ENCODE data around the gene AKR1B1. TPM values are rescaled to one million over a fixed set of nuclear protein-coding genes. Genes with fewer than 3 reads are reported as not detected.

The AKR1B1 gene
- total RNA-seq, 1 donor from 2014 or later = 52.8 TPM

DNA sequence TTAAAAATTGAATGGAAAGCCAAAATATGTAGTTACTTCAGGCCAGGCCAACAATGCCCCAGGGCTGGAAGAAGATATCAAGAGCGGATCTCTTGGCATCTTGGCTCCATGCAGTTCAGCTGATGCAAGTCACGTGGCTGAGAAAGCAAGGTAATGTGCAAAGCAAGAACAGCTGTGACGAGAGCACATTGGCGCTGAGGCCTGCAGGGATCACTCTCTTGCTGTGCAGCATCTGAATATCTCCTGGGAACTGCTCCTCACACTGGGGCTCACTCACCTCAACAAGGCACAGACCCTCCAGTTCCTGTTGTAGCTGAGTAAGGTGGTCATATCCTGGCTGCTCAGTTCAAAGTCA, 14.0 kb downstream of the AKR1B1 start:
- H3K4me1 Mint-ChIP-seq (ENCODE audit: unreplicated experiment) = peaks cover 4% of the 10 kb centered on the region
- peaks cover 43% of the 10 kb centered on the region for H3K36me3 Mint-ChIP-seq (ENCODE audit: low read depth, unreplicated experiment)
- H3K27ac Mint-ChIP-seq (ENCODE audit: unreplicated experiment) = no peak overlapping the region
- no peak for DNase-seq (ENCODE audit: low spot score)
- H3K9me3 Mint-ChIP-seq (ENCODE audit: unreplicated experiment) = no peaks in the 10 kb centered on the region
- TF ChIP-seq, protein P1, sequence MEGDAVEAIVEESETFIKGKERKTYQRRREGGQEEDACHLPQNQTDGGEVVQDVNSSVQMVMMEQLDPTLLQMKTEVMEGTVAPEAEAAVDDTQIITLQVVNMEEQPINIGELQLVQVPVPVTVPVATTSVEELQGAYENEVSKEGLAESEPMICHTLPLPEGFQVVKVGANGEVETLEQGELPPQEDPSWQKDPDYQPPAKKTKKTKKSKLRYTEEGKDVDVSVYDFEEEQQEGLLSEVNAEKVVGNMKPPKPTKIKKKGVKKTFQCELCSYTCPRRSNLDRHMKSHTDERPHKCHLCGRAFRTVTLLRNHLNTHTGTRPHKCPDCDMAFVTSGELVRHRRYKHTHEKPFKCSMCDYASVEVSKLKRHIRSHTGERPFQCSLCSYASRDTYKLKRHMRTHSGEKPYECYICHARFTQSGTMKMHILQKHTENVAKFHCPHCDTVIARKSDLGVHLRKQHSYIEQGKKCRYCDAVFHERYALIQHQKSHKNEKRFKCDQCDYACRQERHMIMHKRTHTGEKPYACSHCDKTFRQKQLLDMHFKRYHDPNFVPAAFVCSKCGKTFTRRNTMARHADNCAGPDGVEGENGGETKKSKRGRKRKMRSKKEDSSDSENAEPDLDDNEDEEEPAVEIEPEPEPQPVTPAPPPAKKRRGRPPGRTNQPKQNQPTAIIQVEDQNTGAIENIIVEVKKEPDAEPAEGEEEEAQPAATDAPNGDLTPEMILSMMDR (IDR thresholded peaks at IDR 0.05; ENCODE audit: unreplicated experiment) = no peak
- no peak overlapping the region for H3K4me3 Mint-ChIP-seq (ENCODE audit: unreplicated experiment)
- peaks cover 4% of the 10 kb centered on the region for H3K27me3 Mint-ChIP-seq (ENCODE audit: unreplicated experiment)

DNA sequence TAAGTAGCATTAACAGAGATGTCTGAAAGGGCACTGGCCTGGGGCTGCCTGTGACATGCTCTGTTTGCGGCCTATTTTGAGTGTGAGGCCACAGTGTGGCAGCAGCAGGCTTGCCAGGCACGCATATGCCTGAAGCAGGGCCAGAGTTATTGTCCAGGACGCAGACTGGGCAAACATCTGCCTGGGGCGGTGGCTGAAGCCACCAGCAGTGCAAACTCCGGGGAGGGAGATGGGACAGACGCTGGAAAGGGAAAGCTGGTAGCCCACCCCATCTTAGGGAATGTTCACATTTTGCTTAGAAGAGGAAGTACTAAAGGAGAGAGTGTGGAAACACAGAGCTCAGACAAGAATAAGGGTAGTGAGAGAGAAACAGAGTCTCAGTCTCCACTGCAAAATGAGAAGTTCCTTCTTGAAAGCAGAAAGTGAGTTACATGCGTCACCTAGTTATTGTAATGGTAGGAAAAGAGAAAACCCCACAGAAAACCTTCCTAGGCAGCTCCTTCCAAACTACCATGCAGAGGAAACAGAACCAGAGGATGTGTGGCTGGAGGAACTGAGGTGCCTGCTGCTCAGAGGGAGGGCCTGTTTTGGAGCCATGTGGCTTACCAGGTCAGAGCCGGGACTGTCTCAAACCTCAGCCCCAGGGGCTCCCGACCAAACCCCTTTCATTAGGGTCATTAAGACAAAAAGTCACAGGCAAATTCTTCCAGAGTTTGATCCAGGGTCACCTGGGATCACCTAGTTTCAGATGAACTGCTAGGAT, 14.5 kb downstream of the AKR1B1 start:
- Mint-ChIP-seq H3K27ac (ENCODE audit: unreplicated experiment) (no peak overlapping the region), H3K36me3 (ENCODE audit: low read depth, unreplicated experiment) (peaks cover 38% of the 10 kb centered on the region), H3K4me3 (ENCODE audit: unreplicated experiment) (no peak overlapping the region), H3K4me1 (ENCODE audit: unreplicated experiment) (peaks cover 4% of the 10 kb centered on the region), H3K27me3 (ENCODE audit: unreplicated experiment) (peaks cover 3% of the 10 kb centered on the region), H3K9me3 (ENCODE audit: unreplicated experiment) (no peaks in the 10 kb centered on the region)
- DNase-seq (ENCODE audit: low spot score) = no peak
- TF ChIP-seq, protein P1 (IDR thresholded peaks at IDR 0.05; ENCODE audit: unreplicated experiment) = no peak

DNA sequence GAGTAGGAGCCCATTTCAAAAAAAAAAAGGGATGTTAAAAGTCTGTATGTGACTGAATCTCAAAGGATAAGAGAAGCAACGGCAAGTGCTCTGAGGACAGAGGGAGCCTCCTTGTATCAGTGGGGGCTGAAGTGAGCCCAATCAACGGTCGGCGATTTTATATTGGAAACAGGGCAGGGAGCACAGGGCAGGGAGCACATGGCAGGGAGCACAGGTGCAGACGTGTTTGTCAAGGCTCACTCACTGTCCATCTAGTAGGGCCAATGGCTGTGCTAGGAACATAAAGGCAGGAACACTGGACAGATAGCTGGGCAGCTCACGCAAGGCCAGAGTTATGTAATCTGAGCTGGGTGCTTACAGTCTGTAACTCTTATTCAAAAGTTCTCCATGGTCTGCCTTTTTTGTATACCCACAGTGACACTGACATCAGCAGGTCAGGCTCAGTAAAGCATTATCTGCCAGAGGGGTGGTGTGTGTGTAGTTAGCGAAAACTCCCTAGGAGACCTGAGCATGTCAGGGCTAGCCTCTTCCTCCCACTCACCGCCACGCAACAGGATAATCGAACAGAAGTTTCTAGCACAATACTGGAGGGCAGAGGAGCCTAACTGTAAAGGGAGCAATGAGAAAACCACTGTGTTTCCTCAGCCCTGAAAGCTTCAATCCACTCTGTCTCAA, 15.4 kb downstream of the AKR1B1 start:
- no peak overlapping the region for H3K27ac Mint-ChIP-seq (ENCODE audit: unreplicated experiment)
- DNase-seq (ENCODE audit: low spot score) = no peak
- H3K27me3 Mint-ChIP-seq (ENCODE audit: unreplicated experiment) = peaks cover 3% of the 10 kb centered on the region
- H3K36me3 Mint-ChIP-seq (ENCODE audit: low read depth, unreplicated experiment) = peaks cover 34% of the 10 kb centered on the region
- peaks cover 4% of the 10 kb centered on the region for H3K4me1 Mint-ChIP-seq (ENCODE audit: unreplicated experiment)
- no peak overlapping the region for H3K4me3 Mint-ChIP-seq (ENCODE audit: unreplicated experiment)
- TF ChIP-seq, protein P1 (IDR thresholded peaks at IDR 0.05; ENCODE audit: unreplicated experiment) = no peak
- no peaks in the 10 kb centered on the region for H3K9me3 Mint-ChIP-seq (ENCODE audit: unreplicated experiment)

DNA sequence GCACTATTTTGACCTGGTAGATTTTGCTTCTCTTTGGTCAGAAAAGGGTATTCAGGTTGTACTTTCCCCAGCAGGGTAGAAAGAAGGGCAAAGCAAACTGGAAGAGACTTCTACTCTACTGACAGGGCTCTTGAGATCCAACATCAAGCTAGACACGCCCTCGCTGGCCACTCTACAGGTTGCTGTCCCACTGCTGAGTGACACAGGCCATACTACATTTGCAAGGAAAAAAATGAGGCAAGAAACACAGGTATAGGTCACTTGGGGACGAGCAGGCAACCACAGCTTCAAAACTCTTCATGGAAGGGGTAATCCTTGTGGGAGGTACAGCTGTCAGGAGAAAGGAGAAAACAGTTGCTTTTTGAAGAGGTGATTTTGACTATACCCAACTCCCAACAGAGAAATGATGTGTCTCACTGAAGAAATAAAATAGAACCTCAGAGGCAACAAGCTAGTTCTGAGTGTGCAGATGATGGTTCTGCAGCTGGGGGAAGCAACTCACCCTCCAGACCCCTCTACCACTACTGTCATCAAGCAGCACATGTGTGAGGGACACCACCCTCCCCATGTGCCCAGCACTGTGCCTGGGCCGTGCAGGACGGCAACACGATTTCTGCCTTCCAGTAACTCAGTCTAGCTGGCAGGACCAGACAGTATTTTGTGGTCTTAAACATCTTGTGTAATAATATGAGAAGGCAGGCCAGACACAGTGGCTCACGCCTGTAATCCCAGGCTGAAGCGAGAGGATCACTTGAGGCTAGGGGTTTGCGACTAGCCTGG, 16.3 kb downstream of the AKR1B1 start:
- H3K4me3 Mint-ChIP-seq (ENCODE audit: unreplicated experiment) = no peak overlapping the region
- no peak for DNase-seq (ENCODE audit: low spot score)
- peaks cover 31% of the 10 kb centered on the region for H3K36me3 Mint-ChIP-seq (ENCODE audit: low read depth, unreplicated experiment)
- TF ChIP-seq, protein P1 (IDR thresholded peaks at IDR 0.05; ENCODE audit: unreplicated experiment) = no peak
- H3K27me3 Mint-ChIP-seq (ENCODE audit: unreplicated experiment) = peaks cover 3% of the 10 kb centered on the region
- H3K4me1 Mint-ChIP-seq (ENCODE audit: unreplicated experiment) = peaks cover 4% of the 10 kb centered on the region
- H3K27ac Mint-ChIP-seq (ENCODE audit: unreplicated experiment) = no peak overlapping the region
- H3K9me3 Mint-ChIP-seq (ENCODE audit: unreplicated experiment) = no peaks in the 10 kb centered on the region
